GM23248 (cell line): ENCODE measurements around the gene MMP17.

Experiments
- EZH2 ChIP-seq: fragments of 200-600 bp; sonication (generic); IDR thresholded peaks from 2 replicates; pipeline ENCODE4 v1.6.1; 2018; ENCODE audit warnings: antibody characterized with exemption, mild to moderate bottlenecking; ENCODE audit not compliant: insufficient read depth, poor library complexity, severe bottlenecking
- EZH2phosphoT487 ChIP-seq: fragments of 200-600 bp; sonication (generic); IDR thresholded peaks from 2 replicates; pipeline ENCODE4 v1.6.1; 2018; ENCODE audit warnings: antibody characterized with exemption, moderate library complexity, mild to moderate bottlenecking, low read depth; ENCODE audit not compliant: insufficient read depth

DNA sequence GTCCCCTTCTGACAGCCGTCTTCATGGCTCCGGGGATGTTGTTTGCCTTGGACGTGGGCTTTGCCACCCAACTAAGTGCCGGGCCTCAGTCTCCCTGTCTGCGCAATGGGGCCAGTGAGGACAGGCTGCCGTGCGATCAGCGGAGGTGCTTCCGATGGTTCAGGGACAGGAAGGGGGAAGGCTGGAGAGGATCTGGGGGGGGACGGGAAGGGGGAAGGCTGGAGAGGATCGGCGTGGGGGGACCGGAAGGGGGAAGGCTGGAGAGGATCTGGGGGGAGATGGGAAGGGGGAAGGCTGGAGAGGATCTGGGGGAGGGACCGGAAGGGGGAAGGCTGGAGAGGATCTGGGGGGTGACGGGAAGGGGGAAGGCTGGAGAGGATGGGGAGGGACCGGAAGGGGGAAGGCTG is 3.4 kb downstream of the MMP17 start:
- TF ChIP-seq EZH2: no peak
- TF ChIP-seq EZH2phosphoT487: no peak
